ENCODE data around the gene PRCP.
"Not testable (repeated sequence)": the region's sequence is repeated elsewhere in the genome, so short reads cannot be mapped to it uniquely, and the experiment has no call there.

Gene PRCP

GRCh38 chr11:82900277-82901164, at the start of gene PRCP:
TSS of gene PRCP (minus strand) at chr11:82900430. CDS start at chr11:82900402, 28 bp downstream.
- DNase-seq (ENCODE audit: low spot score) (peak; percentile 81), FAIRE-seq (peak; percentile 51)

- DNase-seq (ENCODE audit: low spot score) (no peak), FAIRE-seq (no peak)
Measured at GRCh38 chr11:82949352-82949751, 49.1 kb upstream of the PRCP start.

- DNase-seq (ENCODE audit: low spot score) = no peak
- no peak for FAIRE-seq
Measured at GRCh38 chr11:82945682-82946081, 45.5 kb upstream of the PRCP start.

- not testable (repeated sequence) for FAIRE-seq; DNase-seq (ENCODE audit: low spot score)
Measured at GRCh38 chr11:82945041-82945440, 44.8 kb upstream of the PRCP start.

GRCh38 chr11:82944198-82944597, 44.0 kb upstream of the PRCP start:
- FAIRE-seq (no peak), DNase-seq (ENCODE audit: low spot score) (no peak)

GRCh38 chr11:82943430-82943829, 43.2 kb upstream of the PRCP start:
- not testable (repeated sequence) for DNase-seq (ENCODE audit: low spot score); FAIRE-seq

DNA sequence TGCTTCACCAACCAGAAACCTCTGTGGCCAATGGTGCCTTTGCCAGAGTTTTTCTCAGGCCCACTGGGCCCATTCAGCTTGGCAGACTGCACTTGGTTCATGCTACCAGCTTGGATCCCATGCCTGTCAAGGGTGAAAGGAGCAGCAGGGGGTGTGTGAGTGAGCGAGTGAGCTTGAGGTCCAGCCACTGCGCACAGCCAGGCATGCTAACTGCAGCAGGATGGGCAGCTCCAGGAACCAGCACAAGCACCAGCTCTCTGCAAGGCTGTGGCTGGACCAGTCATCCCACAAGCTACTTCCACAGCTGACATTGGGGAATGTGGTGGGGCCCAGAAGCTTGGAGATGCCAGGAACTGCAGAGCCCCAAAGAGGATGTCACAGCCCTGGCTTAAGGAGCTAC, 42.1 kb upstream of the PRCP start:
- FAIRE-seq (no peak), DNase-seq (ENCODE audit: low spot score) (no peak)

DNA sequence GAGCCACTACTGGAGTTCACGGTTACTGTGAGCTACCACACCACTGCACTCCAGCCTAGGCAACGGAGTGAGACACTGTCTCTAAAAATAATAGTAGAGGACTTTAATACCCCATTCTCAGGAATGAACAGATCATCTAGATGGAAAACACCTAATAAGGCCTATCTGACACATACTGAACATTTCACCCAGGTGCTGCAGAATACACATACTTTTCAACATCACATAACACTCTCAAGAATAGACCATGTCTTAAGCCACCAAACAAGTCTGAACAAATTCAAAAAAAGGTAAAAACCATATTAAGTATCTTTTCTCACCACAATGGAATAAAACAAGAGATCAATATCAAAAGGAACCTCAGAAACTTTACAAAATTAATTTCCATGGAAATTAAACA, 39.2 kb upstream of the PRCP start:
- DNase-seq (ENCODE audit: low spot score) = no peak
- no peak for FAIRE-seq

DNA sequence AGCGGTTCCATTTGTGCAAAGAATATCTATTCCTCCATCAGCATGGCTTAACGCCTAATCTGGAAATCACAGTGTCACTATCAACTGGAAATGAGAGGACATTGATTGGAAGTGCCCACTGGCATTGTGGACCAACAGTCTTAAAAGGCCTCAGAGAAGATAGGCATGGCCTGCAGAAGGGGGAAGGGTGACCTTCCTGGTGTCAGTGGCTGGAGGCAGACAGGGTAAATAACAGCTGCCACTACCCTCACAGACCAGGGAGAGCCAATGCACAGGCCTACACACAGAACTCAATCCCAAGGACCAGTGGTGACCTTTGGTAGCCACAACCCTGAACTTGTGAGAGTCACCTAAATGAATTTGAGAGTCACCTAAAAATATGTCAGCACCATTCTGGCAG, 37.3 kb upstream of the PRCP start:
- DNase-seq (ENCODE audit: low spot score) (no peak), FAIRE-seq (no peak)

DNA sequence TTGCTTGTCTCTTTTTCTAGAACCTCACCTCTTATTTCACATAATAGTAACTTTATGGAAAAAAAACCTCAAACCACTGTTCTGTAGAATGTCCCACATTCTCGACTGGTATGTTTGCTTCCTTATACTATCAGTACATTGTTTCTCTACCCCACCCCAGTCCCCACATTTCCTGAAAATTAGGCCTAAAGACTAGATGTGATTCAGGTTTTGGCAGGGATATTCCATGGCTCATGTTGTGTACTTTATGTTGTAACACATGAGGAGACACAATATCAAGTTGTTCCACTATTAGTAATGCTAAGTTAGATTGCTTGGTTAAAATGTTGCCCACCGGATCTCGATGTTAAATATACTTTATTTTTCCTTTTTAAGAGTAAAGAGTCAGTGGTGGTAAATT, 36.0 kb upstream of the PRCP start:
- DNase-seq (ENCODE audit: low spot score) = no peak
- no peak for FAIRE-seq

DNA sequence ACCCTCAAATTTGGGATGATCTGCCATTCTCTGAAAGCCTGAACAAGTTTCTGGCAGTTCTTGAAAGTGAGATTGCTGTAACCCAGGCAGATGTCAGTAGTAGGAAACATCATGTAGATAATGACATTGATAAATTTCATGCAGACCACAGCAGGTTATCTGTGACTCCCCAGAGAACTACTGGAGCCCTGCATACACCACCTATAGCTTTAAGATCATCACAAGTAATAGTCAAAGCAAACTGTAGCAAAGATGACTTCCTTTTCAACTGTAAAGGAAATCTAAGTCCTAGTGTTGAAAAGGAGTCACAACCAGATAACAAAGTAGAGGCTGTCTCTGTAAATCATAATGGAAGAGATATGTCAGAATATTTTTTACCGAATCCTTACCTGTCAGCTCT, 32.3 kb upstream of the PRCP start:
- DNase-seq (ENCODE audit: low spot score) = no peak
- FAIRE-seq = no peak

DNA sequence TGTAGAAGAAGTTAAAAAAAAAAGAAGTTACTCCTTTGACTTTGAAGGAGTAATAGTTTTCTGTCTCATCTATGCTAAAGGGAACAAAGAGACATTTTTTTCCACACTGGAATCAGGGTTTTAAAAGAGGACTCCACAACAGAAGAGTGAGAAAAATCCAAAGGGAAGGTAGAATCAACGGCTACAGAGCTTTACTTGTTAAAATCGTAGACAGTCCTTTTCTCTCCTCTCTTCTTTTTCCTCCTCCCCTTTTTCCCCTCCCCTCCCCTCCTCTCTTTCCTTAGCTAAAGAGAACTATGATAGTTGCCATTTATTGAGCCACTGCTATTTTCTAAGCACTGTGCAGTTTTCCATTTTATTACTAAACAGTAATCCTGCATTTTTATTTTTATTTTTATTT, 30.5 kb upstream of the PRCP start:
- no peak for DNase-seq (ENCODE audit: low spot score)
- FAIRE-seq = no peak

- DNase-seq (ENCODE audit: low spot score) (no peak), FAIRE-seq (no peak)
Measured at GRCh38 chr11:82930229-82930628, 30.0 kb upstream of the PRCP start.

DNA sequence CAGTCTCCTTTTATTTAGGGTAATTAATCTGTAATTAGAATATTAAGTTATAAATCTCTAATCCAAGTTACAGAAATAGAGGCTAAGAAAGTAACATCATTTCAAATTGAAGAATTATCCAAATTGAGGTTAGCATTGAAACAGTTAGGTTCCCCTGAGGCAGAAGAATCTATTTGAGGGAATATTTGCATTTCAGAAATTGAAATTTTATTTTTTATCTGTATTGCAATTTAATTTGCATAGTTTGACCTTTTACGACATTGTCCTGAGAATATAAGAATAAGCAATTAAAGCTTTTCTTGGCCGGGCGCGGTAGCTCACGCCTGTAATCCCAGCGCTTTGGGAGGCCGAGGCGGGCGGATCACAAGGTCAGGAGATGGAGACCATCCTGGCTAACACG, 28.9 kb upstream of the PRCP start:
- FAIRE-seq = no peak
- DNase-seq (ENCODE audit: low spot score) = no peak

GRCh38 chr11:82927264-82927880, 27.1 kb upstream of the PRCP start:
- FAIRE-seq (peak; percentile 76), DNase-seq (ENCODE audit: low spot score) (peak; percentile 55)

DNA sequence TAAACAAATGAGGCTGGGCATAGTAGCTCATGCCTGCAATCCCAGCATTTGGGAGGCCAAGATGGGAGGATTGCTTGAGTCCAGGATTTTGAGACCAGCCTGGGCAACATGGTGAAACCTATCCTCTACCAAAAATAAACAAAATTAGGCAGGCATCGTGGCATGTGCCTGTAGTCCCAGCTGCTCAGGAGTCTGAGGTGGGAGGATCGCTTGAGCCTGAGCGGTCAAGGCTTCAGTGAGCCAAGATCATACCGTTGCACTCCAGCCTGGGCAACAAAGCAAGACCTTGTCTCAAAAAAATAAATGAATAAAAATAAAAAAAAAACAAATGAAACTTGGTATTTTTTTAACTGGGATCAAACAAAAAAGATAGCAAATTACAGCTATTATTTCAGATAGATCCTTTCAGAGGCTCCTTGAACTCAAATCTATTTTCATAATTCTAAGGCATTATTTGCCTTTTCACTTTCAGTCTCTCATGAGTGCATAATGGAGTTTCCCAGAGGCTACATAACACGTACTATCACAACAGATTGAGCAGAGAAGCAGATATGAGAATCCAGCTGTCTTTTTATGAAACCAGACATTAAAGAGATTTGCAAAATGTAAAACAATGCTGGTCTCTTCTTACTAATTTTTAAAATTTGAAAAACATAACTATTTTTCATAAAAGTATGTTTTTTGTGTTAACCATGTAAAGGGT, 24.4 kb upstream of the PRCP start:
- DNase-seq (ENCODE audit: low spot score) (no peak), FAIRE-seq (no peak)

GRCh38 chr11:82922396-82923173, 22.4 kb upstream of the PRCP start:
- DNase-seq (ENCODE audit: low spot score); FAIRE-seq: not testable (repeated sequence)

- not testable (repeated sequence) for FAIRE-seq
Measured at GRCh38 chr11:82920227-82920626, 20.0 kb upstream of the PRCP start.

DNA sequence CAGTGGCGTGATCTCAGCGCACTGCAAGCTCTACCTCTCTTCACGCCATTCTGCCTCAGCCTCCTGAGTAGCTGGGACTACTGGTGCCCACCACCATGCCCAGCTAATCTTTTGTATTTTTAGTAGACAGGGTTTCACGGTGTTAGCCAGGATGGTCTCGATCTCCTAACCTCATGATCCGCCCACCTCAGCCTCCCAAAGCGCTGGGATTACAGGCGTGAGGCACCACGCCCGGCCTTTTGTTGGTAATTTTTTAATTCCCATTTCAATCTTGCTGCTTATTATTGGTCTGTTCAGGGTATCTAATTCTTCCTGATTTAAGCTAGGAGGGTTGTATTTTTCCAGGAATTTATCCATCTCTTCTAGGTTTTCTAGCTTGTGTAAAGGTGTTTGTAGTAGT, 19.6 kb upstream of the PRCP start:
- not testable (repeated sequence) for FAIRE-seq; DNase-seq (ENCODE audit: low spot score)

More at GRCh38 chr11:82920227-82920626, 20.0 kb upstream of the PRCP start:
- DNase-seq (ENCODE audit: low spot score) = not testable (repeated sequence)

DNA sequence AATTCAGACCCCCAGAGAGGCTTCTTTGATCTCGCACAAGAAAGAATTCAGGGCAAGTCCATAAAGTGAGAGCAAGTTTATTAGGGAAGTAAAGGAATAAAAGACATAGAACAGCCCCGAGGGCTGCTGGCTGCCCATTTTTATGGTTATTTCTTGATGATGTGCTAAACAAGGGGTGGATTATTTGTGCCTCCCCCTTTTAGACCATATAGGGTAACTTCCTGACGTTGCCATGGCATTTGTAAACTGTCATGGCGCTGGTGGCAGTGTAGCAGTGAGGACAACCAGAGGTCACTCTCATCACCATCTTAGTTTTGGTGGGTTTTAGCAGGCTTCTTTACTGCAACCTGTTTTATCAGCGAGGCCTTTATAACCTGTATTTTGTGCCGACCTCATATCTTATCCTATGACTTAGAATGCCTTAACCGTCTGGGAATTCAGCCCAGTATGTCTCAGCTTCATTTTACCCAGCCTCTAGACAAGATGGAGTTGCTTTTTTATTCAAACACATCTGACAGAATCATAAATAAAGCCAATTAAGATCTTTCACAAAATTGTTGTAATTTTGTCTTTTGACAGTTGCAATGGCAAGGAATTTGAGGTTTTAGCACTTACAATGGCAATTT, 8.9 kb upstream of the PRCP start:
- no peak for DNase-seq (ENCODE audit: low spot score)
- no peak for FAIRE-seq

GRCh38 chr11:82908311-82908710, 8.1 kb upstream of the PRCP start:
- FAIRE-seq (no peak), DNase-seq (ENCODE audit: low spot score) (no peak)
